Large intestine (tissue), 12 donors: ENCODE results near the gene KCNK2. TPM values are rescaled to one million over a fixed set of nuclear protein-coding genes. Genes with fewer than 3 reads are reported as not detected.
A peak's percentile ranks its signal among the peaks of the same experiment; 100 is the strongest.

ENCODE experiments used
- DNase-seq, 2 donors: peaks; one replicate each; pipeline versions ENCODE4 v3.0.0 to v3.0.0-alpha.2; 2013
- H3K27ac ChIP-seq: one replicate; pipeline ENCODE4 v1.5.1; 2013; ENCODE audit warnings: low read length
- H3K27me3 ChIP-seq: 2 replicates; pipeline ENCODE4 v1.6.1; 2013; ENCODE audit warnings: low read length; ENCODE audit not compliant: control insufficient read depth, insufficient read depth
- H3K36me3 ChIP-seq: 2 replicates; pipeline ENCODE4 v1.6.1; 2013; ENCODE audit warnings: low read length; ENCODE audit not compliant: control insufficient read depth, insufficient read depth
- H3K4me1 ChIP-seq: one replicate; pipeline ENCODE4 v1.6.1; 2013; ENCODE audit warnings: low read length; ENCODE audit not compliant: control insufficient read depth, insufficient read depth
- H3K4me3 ChIP-seq: one replicate; pipeline ENCODE4 v1.5.1; 2013; ENCODE audit warnings: low read length
- H3K9me3 ChIP-seq: one replicate; pipeline ENCODE4 v1.6.1; 2013; ENCODE audit warnings: mild to moderate bottlenecking, low read depth, low read length, moderate library complexity; ENCODE audit not compliant: control insufficient read depth
- WGBS: methylation state at CpG from one replicate; pipeline ENCODE4 v1.1.5; 2013; ENCODE audit warnings: low lambda C conversion rate; ENCODE audit not compliant: insufficient coverage; 5-methylcytosine and 5-hydroxymethylcytosine counted together
- long read RNA-seq, 11 donors: transcript quantifications; one replicate each; lab custom pipeline, GENCODE V29; 2026
- polyA plus RNA-seq: library from polyadenylated mRNA; unstranded; fragments of 120-200 nt; gene quantifications from one replicate; pipeline ENCODE4 v1.2.1, GENCODE V29; 2013

KCNK2 gene
- 6.6 TPM for polyA plus RNA-seq
- long read RNA-seq, donor 1 = 0 reads
- long read RNA-seq, donor 2 = 0 reads
- long read RNA-seq, donor 3 = 0 reads
- long read RNA-seq, donor 4 = 0 reads
- long read RNA-seq, donor 5 = 0 reads
- long read RNA-seq, donor 6 = 0 reads
- long read RNA-seq, donor 7 = 0 reads
- long read RNA-seq, donor 8 = 0 reads
- long read RNA-seq, donor 9 = 0 reads
- long read RNA-seq, donor 10 = 0 reads
- long read RNA-seq, donor 11 = 0 reads

- H3K27me3 ChIP-seq = peaks cover 52% of the 10 kb centered on the region
- H3K36me3 ChIP-seq = no peaks in the 10 kb centered on the region
- no peak within 1 kb of the TSS for H3K27ac ChIP-seq
- peak within 1 kb of the TSS; percentile 39 for H3K4me3 ChIP-seq
- no CpG with 5 or more reads among the region's 85 CpGs for WGBS
- H3K4me1 ChIP-seq = peaks cover 4% of the 10 kb centered on the region
- DNase-seq = peak; percentile 17 to 25
- no peaks in the 10 kb centered on the region for H3K9me3 ChIP-seq
These were observed at the start of gene KCNK2 for GRCh38 chr1:215082532-215083382. Gene KCNK2 (plus strand): TSS chr1:215082737. CDS start chr1:215083386, 649 bp downstream.

GRCh38 chr1:215032911-215033526 lies 49.5 kb upstream of the KCNK2 start:
- no peaks in the 10 kb centered on the region for H3K27me3 ChIP-seq
- H3K36me3 ChIP-seq = no peaks in the 10 kb centered on the region
- no peaks in the 10 kb centered on the region for H3K4me1 ChIP-seq
- 100% methylated on average over 1 of the region's 1 CpG for whole genome bisulfite sequencing
- H3K27ac ChIP-seq = no peak overlapping the region
- no peak overlapping the region for H3K4me3 ChIP-seq
- no peaks in the 10 kb centered on the region for H3K9me3 ChIP-seq
- no peak for DNase-seq

- DNase-seq = no peak
- H3K4me1 ChIP-seq = no peaks in the 10 kb centered on the region
- WGBS = no CpG with 5 or more reads among the region's 2 CpGs
These were observed 42.3 kb upstream of the KCNK2 start for GRCh38 chr1:215040190-215040589.

GRCh38 chr1:215043401-215043800 lies 39.1 kb upstream of the KCNK2 start:
- no peaks in the 10 kb centered on the region for H3K36me3 ChIP-seq
- no peak for DNase-seq
- no peaks in the 10 kb centered on the region for H3K9me3 ChIP-seq
- H3K4me3 ChIP-seq = no peak overlapping the region
- no peaks in the 10 kb centered on the region for H3K27me3 ChIP-seq
- H3K4me1 ChIP-seq = no peaks in the 10 kb centered on the region
- H3K27ac ChIP-seq = no peak overlapping the region
- no CpG with 5 or more reads among the region's 1 CpG for WGBS

More at GRCh38 chr1:215040190-215040589, 42.3 kb upstream of the KCNK2 start:
- Histone ChIP-seq H3K27me3 (no peaks in the 10 kb centered on the region), H3K36me3 (no peaks in the 10 kb centered on the region), H3K4me3 (no peak overlapping the region), H3K9me3 (no peaks in the 10 kb centered on the region), H3K27ac (no peak overlapping the region)

- H3K27me3 ChIP-seq = no peaks in the 10 kb centered on the region
- H3K4me1 ChIP-seq = no peaks in the 10 kb centered on the region
- H3K4me3 ChIP-seq = no peak overlapping the region
- 83% methylated on average over 2 of the region's 3 CpGs for WGBS
- H3K27ac ChIP-seq = no peak overlapping the region
- H3K36me3 ChIP-seq = no peaks in the 10 kb centered on the region
- DNase-seq = no peak
- no peaks in the 10 kb centered on the region for H3K9me3 ChIP-seq
These were observed 38.4 kb upstream of the KCNK2 start for GRCh38 chr1:215044151-215044550.

GRCh38 chr1:215045698-215046308 lies 36.7 kb upstream of the KCNK2 start:
- DNase-seq = no peak
- Histone ChIP-seq H3K4me1 (no peaks in the 10 kb centered on the region), H3K36me3 (no peaks in the 10 kb centered on the region), H3K9me3 (no peaks in the 10 kb centered on the region), H3K27ac (no peak overlapping the region), H3K4me3 (no peak overlapping the region), H3K27me3 (no peaks in the 10 kb centered on the region)
- no CpG with 5 or more reads among the region's 5 CpGs for WGBS

- Histone ChIP-seq H3K4me1 (no peaks in the 10 kb centered on the region), H3K27me3 (no peaks in the 10 kb centered on the region), H3K4me3 (no peak overlapping the region), H3K27ac (no peak overlapping the region), H3K9me3 (no peaks in the 10 kb centered on the region), H3K36me3 (no peaks in the 10 kb centered on the region)
- DNase-seq = no peak
These were observed 30.1 kb upstream of the KCNK2 start for GRCh38 chr1:215052256-215053015.

- Histone ChIP-seq H3K4me3 (no peak overlapping the region), H3K9me3 (no peaks in the 10 kb centered on the region), H3K27ac (no peak overlapping the region), H3K27me3 (no peaks in the 10 kb centered on the region), H3K36me3 (no peaks in the 10 kb centered on the region), H3K4me1 (no peaks in the 10 kb centered on the region)
- WGBS = 80% methylated on average over 1 of the region's 6 CpGs
- DNase-seq = no peak
These were observed 28.3 kb upstream of the KCNK2 start for GRCh38 chr1:215054266-215054665.

- H3K36me3 ChIP-seq = no peaks in the 10 kb centered on the region
- H3K27me3 ChIP-seq = no peaks in the 10 kb centered on the region
- H3K27ac ChIP-seq = no peak overlapping the region
- DNase-seq = no peak
- no peak overlapping the region for H3K4me3 ChIP-seq
- WGBS = no CpG with 5 or more reads among the region's 2 CpGs
- no peaks in the 10 kb centered on the region for H3K4me1 ChIP-seq
- H3K9me3 ChIP-seq = no peaks in the 10 kb centered on the region
These were observed 27.1 kb upstream of the KCNK2 start for GRCh38 chr1:215055281-215055935.
